Activated CD8-positive, alpha-beta memory T cell treated with anti-CD3 and anti-CD28 coated beads, Interleukin-2, amount 10 ng/mL, durations not matched to agents 7 days and 5 days (primary cell): Measurements from ENCODE around the gene OR10A4. TPM values are rescaled to one million over a fixed set of nuclear protein-coding genes. Genes with fewer than 3 reads are reported as not detected.
"Not testable (repeated sequence)": the region's sequence is repeated elsewhere in the genome, so short reads cannot be mapped to it uniquely, and the experiment has no call there.

Source experiments
- ATAC-seq: fragments of 150-1000 bp; cut with Tn5 transposase; one replicate; pipeline ENCODE4 v1.10.0; 2021; ENCODE audit warnings: moderate library complexity
- CTCF ChIA-PET: fragments of 350-600 bp; sonication (Branson Sonifier 250); formaldehyde crosslinking; loops from one replicate; lab custom pipeline; 2021; ENCODE audit warnings: antibody characterized with exemption; lab: Charles Lee
- DNase-seq: peaks from one replicate; pipeline ENCODE4 v3.0.0-alpha.2; 2020
- H3K27ac Mint-ChIP-seq: one replicate; pipeline ENCODE4 v1.8.0; 2021; ENCODE audit warnings: mild to moderate bottlenecking, mixed read lengths
- H3K27me3 Mint-ChIP-seq: one replicate; pipeline ENCODE4 v1.8.0; 2021; ENCODE audit warnings: mixed read lengths
- H3K36me3 Mint-ChIP-seq: one replicate; pipeline ENCODE4 v1.8.0; 2021; ENCODE audit warnings: mild to moderate bottlenecking, mixed read lengths
- H3K4me1 Mint-ChIP-seq: one replicate; pipeline ENCODE4 v1.8.0; 2021; ENCODE audit warnings: mixed read lengths
- H3K4me3 Mint-ChIP-seq: one replicate; pipeline ENCODE4 v1.8.0; 2021; ENCODE audit warnings: mild to moderate bottlenecking, moderate library complexity, mixed read lengths
- H3K9me3 Mint-ChIP-seq: one replicate; pipeline ENCODE4 v1.8.0; 2022; ENCODE audit warnings: low read depth, mixed read lengths
- total RNA-seq, 2 experiments: library from RNA; stranded (reverse); gene quantifications; one replicate each; pipeline ENCODE4 v1.2.3, GENCODE V29; 2021

Gene OR10A4, protein sequence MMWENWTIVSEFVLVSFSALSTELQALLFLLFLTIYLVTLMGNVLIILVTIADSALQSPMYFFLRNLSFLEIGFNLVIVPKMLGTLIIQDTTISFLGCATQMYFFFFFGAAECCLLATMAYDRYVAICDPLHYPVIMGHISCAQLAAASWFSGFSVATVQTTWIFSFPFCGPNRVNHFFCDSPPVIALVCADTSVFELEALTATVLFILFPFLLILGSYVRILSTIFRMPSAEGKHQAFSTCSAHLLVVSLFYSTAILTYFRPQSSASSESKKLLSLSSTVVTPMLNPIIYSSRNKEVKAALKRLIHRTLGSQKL
- not detected for total RNA-seq

DNA sequence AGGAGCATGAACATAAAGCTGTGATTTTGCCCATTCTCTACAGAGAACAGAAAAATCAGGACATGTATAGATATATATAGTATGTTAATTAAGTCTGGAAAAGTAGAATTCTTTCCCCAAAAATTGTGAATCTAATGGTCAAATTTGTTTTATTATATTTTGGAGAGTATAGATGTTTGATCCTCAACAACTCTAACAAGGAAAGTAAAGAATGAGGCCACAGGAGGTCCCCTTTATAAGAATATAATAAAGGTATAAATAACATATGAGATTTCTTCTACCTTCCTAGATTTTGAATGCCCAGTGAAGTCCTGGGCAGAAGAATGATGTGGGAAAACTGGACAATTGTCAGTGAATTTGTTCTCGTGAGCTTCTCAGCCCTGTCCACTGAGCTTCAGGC, at the start of gene OR10A4:
Gene OR10A4 (plus strand): TSS at position 301 of the 400 bp plus-strand sequence. CDS start 23 bp downstream, at position 324.
- H3K4me3 Mint-ChIP-seq: no peak within 1 kb of the TSS
- H3K9me3 Mint-ChIP-seq: no peaks in the 10 kb centered on the region
- CTCF ChIA-PET: no interaction called here
- no peak for ATAC-seq
- H3K27me3 Mint-ChIP-seq: peaks cover 7% of the 10 kb centered on the region
- H3K36me3 Mint-ChIP-seq: no peaks in the 10 kb centered on the region
- no peaks in the 10 kb centered on the region for H3K4me1 Mint-ChIP-seq
- no peak within 1 kb of the TSS for H3K27ac Mint-ChIP-seq
- DNase-seq: no peak

- H3K27me3 Mint-ChIP-seq: peaks cover 13% of the 10 kb centered on the region
Observed at GRCh38 chr11:6828103-6828502, 48.3 kb upstream of the OR10A4 start.

DNA sequence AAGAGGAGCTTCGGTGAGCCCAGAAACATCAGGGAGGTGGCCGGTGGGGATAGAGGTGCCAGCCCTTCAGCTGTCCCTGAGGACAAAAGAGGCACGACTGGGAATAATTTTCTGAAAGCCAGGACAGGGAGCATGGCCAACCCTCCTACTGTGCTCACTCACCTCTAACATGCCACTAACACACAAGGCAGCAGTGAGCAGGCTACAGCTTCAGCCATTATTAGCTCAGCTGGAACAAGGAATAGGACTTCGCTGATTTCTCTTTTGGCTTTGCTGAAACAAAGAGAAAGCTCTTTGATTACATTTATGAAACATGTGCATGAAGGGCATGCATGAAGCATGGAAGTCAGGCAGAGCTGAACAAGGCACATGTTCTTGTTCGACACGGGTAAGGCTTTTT, 43.1 kb upstream of the OR10A4 start:
- no peak overlapping the region for H3K4me3 Mint-ChIP-seq
- H3K9me3 Mint-ChIP-seq: no peaks in the 10 kb centered on the region
- no peak overlapping the region for H3K27ac Mint-ChIP-seq
- no peaks in the 10 kb centered on the region for H3K4me1 Mint-ChIP-seq
- H3K27me3 Mint-ChIP-seq: peaks cover 29% of the 10 kb centered on the region
- CTCF ChIA-PET: interaction anchor here (1.2 kb wide), 1 partner anchor 21 kb away, joined by 3 read pairs; no protein-coding TSS in a partner anchor
- ATAC-seq (no peak), DNase-seq (no peak)
- H3K36me3 Mint-ChIP-seq: no peaks in the 10 kb centered on the region

More at GRCh38 chr11:6828103-6828502, 48.3 kb upstream of the OR10A4 start:
- H3K27ac Mint-ChIP-seq: no peak overlapping the region
- no peak for DNase-seq
- ATAC-seq: no peak
- H3K4me1 Mint-ChIP-seq: no peaks in the 10 kb centered on the region
- H3K36me3 Mint-ChIP-seq: no peaks in the 10 kb centered on the region
- H3K9me3 Mint-ChIP-seq: no peaks in the 10 kb centered on the region
- no peak overlapping the region for H3K4me3 Mint-ChIP-seq
- CTCF ChIA-PET: interaction anchor here (1.2 kb wide), 1 partner anchor 16 kb away, joined by 3 read pairs; no protein-coding TSS in a partner anchor

GRCh38 chr11:6834021-6834420, 42.4 kb upstream of the OR10A4 start:
- Mint-ChIP-seq H3K27me3 (peaks cover 29% of the 10 kb centered on the region), H3K27ac (no peak overlapping the region), H3K9me3 (no peaks in the 10 kb centered on the region), H3K4me1 (no peaks in the 10 kb centered on the region), H3K36me3 (no peaks in the 10 kb centered on the region), H3K4me3 (no peak overlapping the region)
- DNase-seq (no peak), ATAC-seq (no peak)
- CTCF ChIA-PET: interaction anchor here (0.9 to 1.2 kb wide), 2 partner anchors 22 to 89 kb away, joined by 3 read pairs; no protein-coding TSS in a partner anchor

GRCh38 chr11:6841694-6842093, 34.7 kb upstream of the OR10A4 start:
- DNase-seq (no peak), ATAC-seq (no peak)
- H3K36me3 Mint-ChIP-seq: no peaks in the 10 kb centered on the region
- no peak overlapping the region for H3K27ac Mint-ChIP-seq
- no peak overlapping the region for H3K4me3 Mint-ChIP-seq
- no peaks in the 10 kb centered on the region for H3K9me3 Mint-ChIP-seq
- H3K27me3 Mint-ChIP-seq: peaks cover 10% of the 10 kb centered on the region
- CTCF ChIA-PET: interaction anchor here (1.0 kb wide), 1 partner anchor 37 kb away, joined by 3 read pairs; no protein-coding TSS in a partner anchor
- peaks cover 7% of the 10 kb centered on the region for H3K4me1 Mint-ChIP-seq

- H3K9me3 Mint-ChIP-seq: no peaks in the 10 kb centered on the region
- DNase-seq (no peak), ATAC-seq (no peak)
- H3K27ac Mint-ChIP-seq: no peak overlapping the region
- H3K27me3 Mint-ChIP-seq: peaks cover 2% of the 10 kb centered on the region
- peaks cover 7% of the 10 kb centered on the region for H3K4me1 Mint-ChIP-seq
- H3K4me3 Mint-ChIP-seq: no peak overlapping the region
- H3K36me3 Mint-ChIP-seq: no peaks in the 10 kb centered on the region
- CTCF ChIA-PET: no interaction called here
Observed at GRCh38 chr11:6843670-6844069, 32.8 kb upstream of the OR10A4 start.

- H3K4me1 Mint-ChIP-seq: peaks cover 7% of the 10 kb centered on the region
- no peak overlapping the region for H3K4me3 Mint-ChIP-seq
- DNase-seq (no peak), ATAC-seq (no peak)
- no peaks in the 10 kb centered on the region for H3K9me3 Mint-ChIP-seq
- H3K27me3 Mint-ChIP-seq: peaks cover 2% of the 10 kb centered on the region
- H3K36me3 Mint-ChIP-seq: no peaks in the 10 kb centered on the region
- CTCF ChIA-PET: no interaction called here
- no peak overlapping the region for H3K27ac Mint-ChIP-seq
Observed at GRCh38 chr11:6844356-6844755, 32.1 kb upstream of the OR10A4 start.

DNA sequence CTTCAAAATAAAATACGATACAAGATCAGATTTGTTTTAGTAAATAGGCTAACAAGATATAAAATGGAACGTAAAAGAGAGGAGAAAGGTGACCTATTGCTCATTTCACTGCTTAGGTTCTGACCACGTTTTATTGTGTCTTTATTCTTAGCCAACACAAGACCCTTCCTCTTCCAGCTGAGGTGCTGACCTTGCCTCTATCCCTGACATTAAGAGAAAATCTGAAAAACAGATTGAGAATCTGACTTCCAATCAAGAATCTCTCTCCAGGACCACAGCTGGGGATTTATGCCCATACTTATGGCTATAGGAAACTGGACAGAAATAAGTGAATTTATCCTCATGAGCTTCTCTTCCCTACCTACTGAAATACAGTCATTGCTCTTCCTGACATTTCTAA, 31.0 kb upstream of the OR10A4 start, which contains the start of gene OR10A5:
Gene OR10A5 (plus strand): TSS at position 301 of the 400 bp plus-strand sequence. CDS start 0 bp downstream, at position 301.
- no peak for ATAC-seq
- no peak for DNase-seq
- no peaks in the 10 kb centered on the region for H3K9me3 Mint-ChIP-seq
- peaks cover 7% of the 10 kb centered on the region for H3K4me1 Mint-ChIP-seq
- H3K27ac Mint-ChIP-seq: no peak within 1 kb of the TSS
- H3K36me3 Mint-ChIP-seq: no peaks in the 10 kb centered on the region
- CTCF ChIA-PET: no interaction called here
- no peak within 1 kb of the TSS for H3K4me3 Mint-ChIP-seq
- peaks cover 2% of the 10 kb centered on the region for H3K27me3 Mint-ChIP-seq

DNA sequence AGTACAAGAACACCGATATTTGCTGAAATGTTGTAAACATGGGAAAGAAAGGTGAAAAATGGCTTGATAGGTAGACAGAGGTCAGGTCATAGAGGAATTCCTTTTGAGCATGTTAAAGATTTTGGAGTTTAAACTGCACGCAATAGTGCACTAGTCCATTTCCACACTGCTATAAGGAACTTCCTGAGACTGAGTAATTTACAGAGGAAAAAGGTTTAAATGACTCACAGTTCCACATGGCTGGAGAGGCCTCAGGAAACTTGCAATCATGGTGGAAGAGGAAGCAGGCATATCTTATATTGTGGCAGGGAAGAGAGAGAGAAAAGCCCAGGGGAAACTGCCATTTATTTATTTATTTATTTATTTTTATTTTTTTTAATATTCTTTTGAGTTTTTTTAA, 25.9 kb upstream of the OR10A4 start:
- peaks cover 14% of the 10 kb centered on the region for H3K9me3 Mint-ChIP-seq
- H3K27ac Mint-ChIP-seq: no peak overlapping the region
- ATAC-seq: no peak
- no peaks in the 10 kb centered on the region for H3K27me3 Mint-ChIP-seq
- CTCF ChIA-PET: no interaction called here
- peaks cover 2% of the 10 kb centered on the region for H3K36me3 Mint-ChIP-seq
- H3K4me3 Mint-ChIP-seq: no peak overlapping the region
- DNase-seq: no peak
- H3K4me1 Mint-ChIP-seq: no peaks in the 10 kb centered on the region

DNA sequence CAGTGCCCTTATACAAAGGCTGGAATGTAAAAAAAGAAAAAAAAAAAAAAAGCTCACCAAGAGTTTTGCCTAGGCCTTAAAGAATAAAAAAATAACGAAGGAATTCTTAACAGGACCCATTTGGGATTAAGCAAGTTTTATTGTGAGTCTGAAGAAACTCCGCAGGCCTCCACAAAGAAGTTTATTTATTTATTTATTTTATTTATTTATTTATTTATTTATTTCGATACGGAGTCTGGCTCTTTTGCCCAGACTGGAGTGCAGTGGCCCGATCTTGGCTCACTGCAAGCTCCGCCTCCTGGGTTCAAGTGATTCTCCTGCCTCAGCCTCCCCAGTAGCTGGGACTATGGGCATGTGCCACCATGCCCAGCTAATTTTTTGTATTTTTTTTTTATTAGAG, 21.6 kb upstream of the OR10A4 start:
- DNase-seq, CTCF ChIA-PET, H3K4me3 Mint-ChIP-seq, ATAC-seq, H3K36me3 Mint-ChIP-seq, H3K27ac Mint-ChIP-seq, H3K4me1 Mint-ChIP-seq, H3K27me3 Mint-ChIP-seq: not testable (repeated sequence)
- peaks cover 14% of the 10 kb centered on the region for H3K9me3 Mint-ChIP-seq

- peaks cover 6% of the 10 kb centered on the region for H3K27me3 Mint-ChIP-seq
- H3K36me3 Mint-ChIP-seq: peaks cover 4% of the 10 kb centered on the region
- ATAC-seq (no peak), DNase-seq (no peak)
- H3K9me3 Mint-ChIP-seq: peaks cover 13% of the 10 kb centered on the region
- H3K27ac Mint-ChIP-seq: no peak overlapping the region
- no peak overlapping the region for H3K4me3 Mint-ChIP-seq
- CTCF ChIA-PET: no interaction called here
- H3K4me1 Mint-ChIP-seq: peaks cover 7% of the 10 kb centered on the region
Observed at GRCh38 chr11:6855971-6856541, 20.4 kb upstream of the OR10A4 start.

DNA sequence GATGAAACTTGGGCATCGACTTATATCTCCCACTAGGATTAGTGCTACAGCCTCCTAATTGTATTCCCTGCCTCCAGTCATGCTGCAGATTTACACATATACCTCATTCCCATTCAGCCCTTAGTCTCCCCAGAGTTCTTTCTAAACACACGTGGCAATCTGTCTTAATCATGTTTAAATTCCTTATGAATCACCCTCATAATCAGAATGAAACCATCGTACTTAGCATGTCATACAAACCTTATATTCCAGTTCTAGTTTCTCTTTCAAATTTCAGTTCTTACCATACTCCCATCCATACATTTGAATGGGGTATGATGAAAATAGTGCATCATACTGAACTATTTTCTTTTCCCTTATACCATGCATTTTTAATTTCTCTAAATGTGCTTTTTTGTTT, 19.6 kb upstream of the OR10A4 start:
- CTCF ChIA-PET: no interaction called here
- ATAC-seq (peak; percentile 51), DNase-seq (no peak)
- Mint-ChIP-seq H3K4me1 (peaks cover 7% of the 10 kb centered on the region), H3K27me3 (peaks cover 8% of the 10 kb centered on the region), H3K4me3 (no peak overlapping the region), H3K9me3 (peaks cover 8% of the 10 kb centered on the region), H3K36me3 (peaks cover 4% of the 10 kb centered on the region), H3K27ac (no peak overlapping the region)

DNA sequence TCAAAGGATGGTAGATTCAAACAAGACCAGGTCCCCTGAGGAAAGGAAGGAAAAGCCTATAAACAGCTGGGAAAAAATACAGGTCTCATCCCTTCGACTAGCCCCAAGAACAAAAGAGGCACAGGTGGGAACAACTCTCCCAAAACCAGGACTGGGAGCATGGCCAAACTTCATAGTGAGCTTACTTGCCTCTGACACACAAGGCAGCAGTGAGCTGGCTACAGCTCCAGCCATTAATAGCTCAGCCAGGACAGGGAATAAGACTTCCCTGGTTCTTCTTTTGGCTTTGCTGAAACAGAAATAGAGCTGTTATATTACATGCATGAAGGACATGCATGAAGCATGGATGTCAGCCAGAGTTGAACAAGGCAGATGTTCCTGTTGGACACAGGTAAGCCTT, 13.5 kb upstream of the OR10A4 start, which contains the start of gene OR10A2:
Gene OR10A2 (plus strand): TSS at position 97 of the 400 bp plus-strand sequence. CDS start 6,698 bp downstream, outside the sequence.
- Mint-ChIP-seq H3K4me3 (no peak within 1 kb of the TSS), H3K27me3 (peaks cover 15% of the 10 kb centered on the region), H3K36me3 (no peaks in the 10 kb centered on the region), H3K9me3 (peaks cover 2% of the 10 kb centered on the region), H3K4me1 (no peaks in the 10 kb centered on the region), H3K27ac (no peak within 1 kb of the TSS)
- ATAC-seq: no peak
- DNase-seq: no peak
- CTCF ChIA-PET: interaction anchor here (1.2 kb wide), 1 partner anchor 50 kb away, joined by 3 read pairs; no protein-coding TSS in a partner anchor
